Panc1 (cell line): Measurements from ENCODE around the gene MYLK3.

ENCODE experiments used
- POLR2AphosphoS5 ChIP-seq: IDR thresholded peaks from 2 replicates; pipeline ENCODE4 v1.6.1; 2012; ENCODE audit warnings: mild to moderate bottlenecking, low read depth, low read length, moderate library complexity
- REST ChIP-seq, 2 experiments: IDR thresholded peaks; 2 replicates each; pipeline ENCODE4 v1.6.1; 2011 to 2012; ENCODE audit warnings: low read depth in 2 of 2, control low read depth in 1 of 2, low read length in 1 of 2, mild to moderate bottlenecking in 1 of 2, moderate library complexity in 1 of 2; ENCODE audit not compliant: insufficient read depth in 1 of 2
- SIN3A ChIP-seq: IDR thresholded peaks from 2 replicates; pipeline ENCODE4 v1.6.1; 2012; ENCODE audit warnings: low read depth, mild to moderate bottlenecking, low read length, moderate library complexity, borderline replicate concordance; ENCODE audit not compliant: insufficient read depth
- TCF7L2 ChIP-seq: IDR thresholded peaks from 2 replicates; pipeline ENCODE4 v1.6.1; 2011; ENCODE audit warnings: mild to moderate bottlenecking, low read depth, low read length, inconsistent platforms
- TF ChIP-seq, protein P1 (sequence below): fragments of 450-650 bp; IDR thresholded peaks from 2 replicates; pipeline ENCODE4 v1.5.1; 2017; ENCODE audit warnings: mild to moderate bottlenecking

GRCh38 chr16:46721885-46722284 is 26.3 kb downstream of the MYLK3 start:
- TF ChIP-seq, protein P1, sequence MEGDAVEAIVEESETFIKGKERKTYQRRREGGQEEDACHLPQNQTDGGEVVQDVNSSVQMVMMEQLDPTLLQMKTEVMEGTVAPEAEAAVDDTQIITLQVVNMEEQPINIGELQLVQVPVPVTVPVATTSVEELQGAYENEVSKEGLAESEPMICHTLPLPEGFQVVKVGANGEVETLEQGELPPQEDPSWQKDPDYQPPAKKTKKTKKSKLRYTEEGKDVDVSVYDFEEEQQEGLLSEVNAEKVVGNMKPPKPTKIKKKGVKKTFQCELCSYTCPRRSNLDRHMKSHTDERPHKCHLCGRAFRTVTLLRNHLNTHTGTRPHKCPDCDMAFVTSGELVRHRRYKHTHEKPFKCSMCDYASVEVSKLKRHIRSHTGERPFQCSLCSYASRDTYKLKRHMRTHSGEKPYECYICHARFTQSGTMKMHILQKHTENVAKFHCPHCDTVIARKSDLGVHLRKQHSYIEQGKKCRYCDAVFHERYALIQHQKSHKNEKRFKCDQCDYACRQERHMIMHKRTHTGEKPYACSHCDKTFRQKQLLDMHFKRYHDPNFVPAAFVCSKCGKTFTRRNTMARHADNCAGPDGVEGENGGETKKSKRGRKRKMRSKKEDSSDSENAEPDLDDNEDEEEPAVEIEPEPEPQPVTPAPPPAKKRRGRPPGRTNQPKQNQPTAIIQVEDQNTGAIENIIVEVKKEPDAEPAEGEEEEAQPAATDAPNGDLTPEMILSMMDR = no peak
- no peak for TF ChIP-seq TCF7L2
- TF ChIP-seq POLR2AphosphoS5 = no peak
- TF ChIP-seq REST (IDR thresholded peaks at IDR 0.05; ENCODE audit: insufficient read depth in 1 of 2, low read depth in 2 of 2, low read length in 1 of 2) = no peak
- no peak for TF ChIP-seq SIN3A
